ENCODE results near the gene KCTD6. TPM values are rescaled to one million over a fixed set of nuclear protein-coding genes. Genes with fewer than 3 reads are reported as not detected.

Gene KCTD6
- total and polyA plus RNA-seq, 2 of the 4 experiments (the other 2 are of a cell fraction) = 7.0 to 9.2 TPM

DNA sequence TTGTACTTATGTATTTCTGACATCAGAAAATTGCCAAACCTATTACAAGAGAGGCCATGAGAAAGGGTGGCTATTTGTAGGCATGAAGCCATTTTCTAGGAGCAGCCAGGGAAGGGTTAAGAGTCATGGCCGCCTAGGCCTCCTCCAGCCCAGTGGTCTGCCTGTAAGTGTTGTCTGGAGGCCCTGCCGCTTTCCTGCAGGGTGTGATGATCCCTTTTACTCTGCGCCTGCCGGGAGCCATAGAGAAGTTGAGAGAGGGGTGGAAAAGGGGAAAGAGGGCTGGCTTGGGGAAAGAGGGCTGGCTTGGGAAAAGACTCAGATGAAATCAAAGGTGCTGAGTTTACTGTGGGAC, 29.1 kb upstream of the KCTD6 start:
- Histone ChIP-seq H3K4me2 (ENCODE audit: low read depth, low read length) (no peak overlapping the region), H3K4me3 (ENCODE audit: insufficient read depth, low read depth, low read length) (no peak overlapping the region), H4K8ac (ENCODE audit: low read depth in 2 of 2, low read length in 2 of 2) (no peak overlapping the region), H4K20me1 (ENCODE audit: insufficient read depth, low read length) (no peaks in the 10 kb centered on the region), H4K5ac (ENCODE audit: low read depth, low read length) (no peak overlapping the region), H3K9me1 (ENCODE audit: insufficient read depth, low read length) (no peaks in the 10 kb centered on the region), H3K4ac (ENCODE audit: low read depth, low read length) (no peak overlapping the region), H3K36me3 (ENCODE audit: control insufficient read depth, insufficient read depth, low read length) (no peaks in the 10 kb centered on the region), H4K91ac (ENCODE audit: insufficient read depth, low read depth, low read length) (no peak overlapping the region), H2BK15ac (ENCODE audit: low read depth, low read length) (no peak overlapping the region), H3K27ac (ENCODE audit: insufficient read depth, low read length) (no peak overlapping the region), H3K23ac (ENCODE audit: low read depth, low read length) (no peak overlapping the region), H2BK20ac (ENCODE audit: low read depth, low read length) (no peak overlapping the region), H2AK9ac (replicated peaks; ENCODE audit: low read depth, low read length, poor library complexity) (no peak overlapping the region), H3K79me1 (ENCODE audit: low read depth in 1 of 2, low read length in 2 of 2) (no peaks in the 10 kb centered on the region), H2BK120ac (ENCODE audit: low read depth, low read length) (no peak overlapping the region), H2AFZ (replicated peaks; ENCODE audit: low read length, poor library complexity) (no peak overlapping the region), H3K4me1 (ENCODE audit: control insufficient read depth, insufficient read depth, low read length) (peaks cover 4% of the 10 kb centered on the region; the same call in 1 of the 2 replicates), H3K27me3 (ENCODE audit: control insufficient read depth, insufficient read depth, low read length) (no peaks in the 10 kb centered on the region), H2BK5ac (ENCODE audit: low read depth, low read length, poor library complexity, severe bottlenecking) (no peak overlapping the region), H3K9ac (ENCODE audit: low read depth, low read length) (no peak overlapping the region), H3K14ac (replicated peaks; ENCODE audit: low read depth, low read length) (no peak overlapping the region), H2AK5ac (ENCODE audit: low read depth, low read length) (no peak overlapping the region), H3K9me3 (ENCODE audit: control insufficient read depth, insufficient read depth, low read length) (no peaks in the 10 kb centered on the region), H3K56ac (ENCODE audit: extremely low read depth, insufficient read depth, low read length) (no peak overlapping the region), H3K18ac (ENCODE audit: low read depth, low read length) (no peak overlapping the region)
- dilution Hi-C loops (cut with HindIII; ENCODE audit: low sequenced_read_pairs, unreplicated experiment) (no loop called here), in situ Hi-C loops (cut with MboI; ENCODE audit: low sequenced_read_pairs) (no loop called here), intact Hi-C loops (cut with micrococcal nuclease) (loop anchor here (2.0 kb wide), 1 partner anchor 70 kb away; no protein-coding TSS in a partner anchor)
- BruUV-seq (replicated peaks) = no TSS peak
- 26% methylated on average over 2 of the region's 4 CpGs; no CpG with 5 or more reads in 1 of the 2 experiments for WGBS, 2 experiments (ENCODE audit: extremely low coverage in 2 of 2, insufficient read length in 1 of 2)
- DNase-seq = no peak
- no peak for TF ChIP-seq CHD1 (IDR thresholded peaks at IDR 0.05; ENCODE audit: low read depth, low read length)
- no peak for TF ChIP-seq SMC3 (IDR thresholded peaks at IDR 0.05; ENCODE audit: low read depth, low read length)
- TF ChIP-seq MXI1 (IDR thresholded peaks at IDR 0.05; ENCODE audit: borderline replicate concordance, low read depth, low read length) = no peak
- no peak for TF ChIP-seq MAZ (IDR thresholded peaks at IDR 0.05; ENCODE audit: borderline replicate concordance, low read depth, low read length)
- no peak for TF ChIP-seq FOS (IDR thresholded peaks at IDR 0.05; ENCODE audit: low read depth, low read length)
- TF ChIP-seq CEBPB (IDR thresholded peaks at IDR 0.05; ENCODE audit: low read depth, low read length) = no peak
- TF ChIP-seq, protein P1, sequence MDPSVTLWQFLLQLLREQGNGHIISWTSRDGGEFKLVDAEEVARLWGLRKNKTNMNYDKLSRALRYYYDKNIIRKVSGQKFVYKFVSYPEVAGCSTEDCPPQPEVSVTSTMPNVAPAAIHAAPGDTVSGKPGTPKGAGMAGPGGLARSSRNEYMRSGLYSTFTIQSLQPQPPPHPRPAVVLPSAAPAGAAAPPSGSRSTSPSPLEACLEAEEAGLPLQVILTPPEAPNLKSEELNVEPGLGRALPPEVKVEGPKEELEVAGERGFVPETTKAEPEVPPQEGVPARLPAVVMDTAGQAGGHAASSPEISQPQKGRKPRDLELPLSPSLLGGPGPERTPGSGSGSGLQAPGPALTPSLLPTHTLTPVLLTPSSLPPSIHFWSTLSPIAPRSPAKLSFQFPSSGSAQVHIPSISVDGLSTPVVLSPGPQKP (IDR thresholded peaks at IDR 0.05; ENCODE audit: borderline replicate concordance, low read depth, low read length) = no peak
- TF ChIP-seq, protein P2, sequence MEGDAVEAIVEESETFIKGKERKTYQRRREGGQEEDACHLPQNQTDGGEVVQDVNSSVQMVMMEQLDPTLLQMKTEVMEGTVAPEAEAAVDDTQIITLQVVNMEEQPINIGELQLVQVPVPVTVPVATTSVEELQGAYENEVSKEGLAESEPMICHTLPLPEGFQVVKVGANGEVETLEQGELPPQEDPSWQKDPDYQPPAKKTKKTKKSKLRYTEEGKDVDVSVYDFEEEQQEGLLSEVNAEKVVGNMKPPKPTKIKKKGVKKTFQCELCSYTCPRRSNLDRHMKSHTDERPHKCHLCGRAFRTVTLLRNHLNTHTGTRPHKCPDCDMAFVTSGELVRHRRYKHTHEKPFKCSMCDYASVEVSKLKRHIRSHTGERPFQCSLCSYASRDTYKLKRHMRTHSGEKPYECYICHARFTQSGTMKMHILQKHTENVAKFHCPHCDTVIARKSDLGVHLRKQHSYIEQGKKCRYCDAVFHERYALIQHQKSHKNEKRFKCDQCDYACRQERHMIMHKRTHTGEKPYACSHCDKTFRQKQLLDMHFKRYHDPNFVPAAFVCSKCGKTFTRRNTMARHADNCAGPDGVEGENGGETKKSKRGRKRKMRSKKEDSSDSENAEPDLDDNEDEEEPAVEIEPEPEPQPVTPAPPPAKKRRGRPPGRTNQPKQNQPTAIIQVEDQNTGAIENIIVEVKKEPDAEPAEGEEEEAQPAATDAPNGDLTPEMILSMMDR (conservative IDR thresholded peaks at IDR 0.05; ENCODE audit: low read depth, low read length) = no peak
- CTCF ChIA-PET = no interaction called here
- POLR2A ChIA-PET (ENCODE audit: unreplicated experiment) = no interaction called here
- ATAC-seq (ENCODE audit: low read depth) = no peak

Measured in IMR-90 (cell line).